Neuron (in vitro differentiated cells): ENCODE results near the gene MAP9.

Source experiments
- H2AFZ ChIP-seq: one replicate; pipeline ENCODE4 v1.6.1; 2013; ENCODE audit warnings: low read depth, mild to moderate bottlenecking, inconsistent platforms, low read length, moderate library complexity
- H3K27me3 ChIP-seq: one replicate; pipeline ENCODE4 v1.6.1; 2013; ENCODE audit warnings: low read length; ENCODE audit not compliant: insufficient read depth
- H3K36me3 ChIP-seq: one replicate; pipeline ENCODE4 v1.6.1; 2013; ENCODE audit warnings: low read length; ENCODE audit not compliant: insufficient read depth
- H3K4me1 ChIP-seq: one replicate; pipeline ENCODE4 v1.6.1; 2013; ENCODE audit warnings: low read length; ENCODE audit not compliant: insufficient read depth
- H3K4me3 ChIP-seq: 2 replicates; pipeline ENCODE4 v1.5.1; 2013; ENCODE audit warnings: mild to moderate bottlenecking, low read length, moderate library complexity
- H3K9me3 ChIP-seq: one replicate; pipeline ENCODE4 v1.6.1; 2013; ENCODE audit warnings: low read length

MAP9 gene

GRCh38 chr4:155399974-155400697, 23.4 kb upstream of the MAP9 start:
- no peak overlapping the region for H3K4me3 ChIP-seq
- H3K27me3 ChIP-seq = no peaks in the 10 kb centered on the region
- no peaks in the 10 kb centered on the region for H3K9me3 ChIP-seq
- no peaks in the 10 kb centered on the region for H3K36me3 ChIP-seq
- no peaks in the 10 kb centered on the region for H3K4me1 ChIP-seq
- no peak overlapping the region for H2AFZ ChIP-seq

- H3K27me3 ChIP-seq = no peaks in the 10 kb centered on the region
- no peaks in the 10 kb centered on the region for H3K36me3 ChIP-seq
- H3K4me3 ChIP-seq = no peak overlapping the region
- H3K4me1 ChIP-seq = no peaks in the 10 kb centered on the region
- no peaks in the 10 kb centered on the region for H3K9me3 ChIP-seq
- no peak overlapping the region for H2AFZ ChIP-seq
These were observed 15.9 kb upstream of the MAP9 start for GRCh38 chr4:155392481-155393184.

- no peak overlapping the region for H3K4me3 ChIP-seq
- no peak overlapping the region for H2AFZ ChIP-seq
- H3K36me3 ChIP-seq = no peaks in the 10 kb centered on the region
- H3K27me3 ChIP-seq = no peaks in the 10 kb centered on the region
- H3K9me3 ChIP-seq = no peaks in the 10 kb centered on the region
- no peaks in the 10 kb centered on the region for H3K4me1 ChIP-seq
These were observed 15.2 kb upstream of the MAP9 start for GRCh38 chr4:155391932-155392331.

- Histone ChIP-seq H3K27me3 (no peaks in the 10 kb centered on the region), H3K9me3 (no peaks in the 10 kb centered on the region), H3K4me3 (no peak overlapping the region), H3K36me3 (no peaks in the 10 kb centered on the region), H3K4me1 (no peaks in the 10 kb centered on the region), H2AFZ (no peak overlapping the region)
These were observed 11.4 kb upstream of the MAP9 start for GRCh38 chr4:155388162-155388561.

GRCh38 chr4:155383541-155383940, 6.8 kb upstream of the MAP9 start:
- Histone ChIP-seq H2AFZ (no peak overlapping the region), H3K4me1 (no peaks in the 10 kb centered on the region), H3K36me3 (no peaks in the 10 kb centered on the region), H3K27me3 (no peaks in the 10 kb centered on the region), H3K9me3 (no peaks in the 10 kb centered on the region), H3K4me3 (no peak overlapping the region)

- H3K4me3 ChIP-seq = peak overlapping the region; percentile 23
- no peaks in the 10 kb centered on the region for H3K9me3 ChIP-seq
- H2AFZ ChIP-seq = peak overlapping the region; percentile 65
- peaks cover 3% of the 10 kb centered on the region for H3K36me3 ChIP-seq
- H3K27me3 ChIP-seq = no peaks in the 10 kb centered on the region
- H3K4me1 ChIP-seq = peaks cover 13% of the 10 kb centered on the region
These were observed 511 bp upstream of the MAP9 start for GRCh38 chr4:155377276-155377675.

- H3K27me3 ChIP-seq = no peaks in the 10 kb centered on the region
- H3K36me3 ChIP-seq = peaks cover 17% of the 10 kb centered on the region
- no peak overlapping the region for H3K4me3 ChIP-seq
- H3K4me1 ChIP-seq = peaks cover 13% of the 10 kb centered on the region
- no peaks in the 10 kb centered on the region for H3K9me3 ChIP-seq
- no peak overlapping the region for H2AFZ ChIP-seq
These were observed 5.2 kb downstream of the MAP9 start for GRCh38 chr4:155371432-155372043.

- H3K36me3 ChIP-seq = peaks cover 20% of the 10 kb centered on the region
- H3K4me1 ChIP-seq = peaks cover 2% of the 10 kb centered on the region
- no peaks in the 10 kb centered on the region for H3K27me3 ChIP-seq
- H3K4me3 ChIP-seq = no peak overlapping the region
- H3K9me3 ChIP-seq = no peaks in the 10 kb centered on the region
- H2AFZ ChIP-seq = no peak overlapping the region
These were observed 9.2 kb downstream of the MAP9 start for GRCh38 chr4:155367608-155368007.

- Histone ChIP-seq H2AFZ (no peak overlapping the region), H3K27me3 (no peaks in the 10 kb centered on the region), H3K4me3 (no peak overlapping the region), H3K4me1 (no peaks in the 10 kb centered on the region), H3K36me3 (peaks cover 29% of the 10 kb centered on the region), H3K9me3 (no peaks in the 10 kb centered on the region)
These were observed 22.7 kb downstream of the MAP9 start for GRCh38 chr4:155353923-155354540.

GRCh38 chr4:155342142-155342541, 34.6 kb downstream of the MAP9 start:
- no peaks in the 10 kb centered on the region for H3K27me3 ChIP-seq
- peaks cover 3% of the 10 kb centered on the region for H3K9me3 ChIP-seq
- peaks cover 4% of the 10 kb centered on the region for H3K4me1 ChIP-seq
- no peak overlapping the region for H2AFZ ChIP-seq
- no peak overlapping the region for H3K4me3 ChIP-seq
- H3K36me3 ChIP-seq = peaks cover 12% of the 10 kb centered on the region

GRCh38 chr4:155339999-155340398, 36.8 kb downstream of the MAP9 start:
- Histone ChIP-seq H2AFZ (no peak overlapping the region), H3K27me3 (no peaks in the 10 kb centered on the region), H3K4me1 (peaks cover 4% of the 10 kb centered on the region), H3K36me3 (no peaks in the 10 kb centered on the region), H3K9me3 (peaks cover 3% of the 10 kb centered on the region), H3K4me3 (no peak overlapping the region)

- Histone ChIP-seq H3K4me1 (peaks cover 4% of the 10 kb centered on the region), H3K4me3 (no peak overlapping the region), H3K9me3 (peaks cover 3% of the 10 kb centered on the region), H3K36me3 (no peaks in the 10 kb centered on the region), H2AFZ (no peak overlapping the region), H3K27me3 (no peaks in the 10 kb centered on the region)
These were observed 37.2 kb downstream of the MAP9 start for GRCh38 chr4:155339588-155339987.

- Histone ChIP-seq H3K4me3 (no peak overlapping the region), H3K4me1 (peaks cover 4% of the 10 kb centered on the region), H3K9me3 (peaks cover 3% of the 10 kb centered on the region), H3K27me3 (no peaks in the 10 kb centered on the region), H3K36me3 (no peaks in the 10 kb centered on the region), H2AFZ (no peak overlapping the region)
These were observed 38.6 kb downstream of the MAP9 start for GRCh38 chr4:155338196-155338595.
